ENCODE data around the gene PDPR. TPM values are rescaled to one million over a fixed set of nuclear protein-coding genes. Genes with fewer than 3 reads are reported as not detected.

The PDPR gene
- total RNA-seq, 6 experiments from 2014 or later: 17.6 to 21.4 (median 19.5) TPM

GRCh38 chr16:70156207-70156978 is 42.3 kb downstream of the PDPR start:
- Mint-ChIP-seq H3K36me3 (ENCODE audit: low read depth) (peaks cover 37% of the 10 kb centered on the region), H3K9me3 (no peaks in the 10 kb centered on the region), H3K4me3 (no peak overlapping the region)

GRCh38 chr16:70157105-70157476 is 43.0 kb downstream of the PDPR start:
- Mint-ChIP-seq H3K36me3 (ENCODE audit: low read depth) (peaks cover 30% of the 10 kb centered on the region), H3K4me3 (no peak overlapping the region), H3K4me1 (ENCODE audit: low read depth) (peaks cover 7% of the 10 kb centered on the region), H3K27ac (no peak overlapping the region), H3K9me3 (no peaks in the 10 kb centered on the region), H3K27me3 (ENCODE audit: insufficient read depth) (no peaks in the 10 kb centered on the region; the same call in 1 of the 2 replicates)
- DNase-seq: no peak
- TF ChIP-seq CTCF (IDR thresholded peaks at IDR 0.05): no peak

More at GRCh38 chr16:70156207-70156978, 42.3 kb downstream of the PDPR start:
- no peak overlapping the region for H3K27ac Mint-ChIP-seq
- DNase-seq: no peak
- no peak for TF ChIP-seq CTCF (IDR thresholded peaks at IDR 0.05)
- no peaks in the 10 kb centered on the region; the same call in 1 of the 2 replicates for H3K27me3 Mint-ChIP-seq (ENCODE audit: insufficient read depth)
- peaks cover 8% of the 10 kb centered on the region for H3K4me1 Mint-ChIP-seq (ENCODE audit: low read depth)

- Mint-ChIP-seq H3K36me3 (ENCODE audit: low read depth) (peaks cover 27% of the 10 kb centered on the region), H3K9me3 (no peaks in the 10 kb centered on the region), H3K27ac (no peak overlapping the region), H3K27me3 (ENCODE audit: insufficient read depth) (no peaks in the 10 kb centered on the region; the same call in 1 of the 2 replicates), H3K4me1 (ENCODE audit: low read depth) (peaks cover 12% of the 10 kb centered on the region), H3K4me3 (no peak overlapping the region)
- DNase-seq: no peak
- TF ChIP-seq CTCF (IDR thresholded peaks at IDR 0.05): no peak
Observed at GRCh38 chr16:70157477-70158260, 43.5 kb downstream of the PDPR start.

GRCh38 chr16:70158261-70158939 is 44.3 kb downstream of the PDPR start:
- Mint-ChIP-seq H3K27ac (no peak overlapping the region), H3K4me1 (ENCODE audit: low read depth) (peaks cover 14% of the 10 kb centered on the region), H3K4me3 (no peak overlapping the region), H3K27me3 (ENCODE audit: insufficient read depth) (no peaks in the 10 kb centered on the region; the same call in 1 of the 2 replicates), H3K9me3 (no peaks in the 10 kb centered on the region), H3K36me3 (ENCODE audit: low read depth) (peaks cover 22% of the 10 kb centered on the region)
- TF ChIP-seq CTCF (IDR thresholded peaks at IDR 0.05): peak; percentile 18; the same call in 1 of the 2 replicates
- no peak for DNase-seq

All from HFFc6 (cell line).